ENCODE results near the gene LBX2. TPM values are rescaled to one million over a fixed set of nuclear protein-coding genes. Genes with fewer than 3 reads are reported as not detected.
A peak's percentile ranks its signal among the peaks of the same experiment; 100 is the strongest.

LBX2 gene
- total and polyA plus RNA-seq, 9 of the 15 experiments (the other 6 are each of a cell fraction or from before 2014, with no cell fraction given): 0.39 to 6.2 (median 1.8) TPM; not detected in 1

DNA sequence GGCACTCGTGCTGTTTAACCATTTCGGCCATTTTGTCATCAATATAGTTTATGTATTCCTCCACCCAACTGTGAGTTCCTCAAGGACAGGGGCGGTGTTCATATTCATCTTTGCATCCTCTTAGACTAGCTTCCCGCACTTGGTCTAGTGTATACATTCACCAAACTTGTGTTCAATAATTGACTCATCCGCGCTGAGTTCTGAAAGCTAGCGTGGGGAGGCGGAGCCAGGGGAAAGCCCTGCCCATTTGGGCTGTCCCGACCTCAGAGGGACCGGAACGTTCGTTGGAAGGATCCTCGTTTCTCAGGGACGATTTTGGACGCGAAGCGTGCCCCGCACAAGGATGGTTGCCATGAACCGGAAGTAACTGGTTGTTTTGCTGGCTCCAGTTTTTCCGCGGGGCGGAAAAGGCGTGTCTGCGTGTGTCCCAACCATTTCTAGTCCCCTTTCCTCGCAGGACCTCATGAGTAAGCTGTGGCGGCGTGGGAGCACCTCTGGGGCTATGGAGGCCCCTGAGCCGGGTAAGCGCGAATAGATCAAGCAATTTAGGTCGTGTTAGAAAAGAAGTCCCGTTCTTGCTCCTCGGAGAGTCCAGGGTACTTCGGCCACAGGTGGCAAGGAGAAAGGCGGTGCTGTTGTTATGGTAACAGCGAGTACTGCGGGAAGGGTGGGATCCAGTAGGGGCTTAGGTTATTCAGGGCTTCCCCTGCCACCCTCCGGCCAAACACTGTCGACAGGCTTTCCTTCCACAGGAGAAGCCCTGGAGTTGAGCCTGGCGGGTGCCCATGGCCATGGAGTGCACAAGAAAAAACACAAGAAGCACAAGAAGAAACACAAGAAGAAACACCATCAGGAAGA lies 44.5 kb downstream of the LBX2 start, which contains the start of gene INO80B (continued):
- TF ChIP-seq TAF7 (tag; IDR thresholded peaks at IDR 0.05): peak; percentile 52; the same call in 1 of the 2 replicates
- TF ChIP-seq ZNF436 (CRISPR knock-in tag; IDR thresholded peaks at IDR 0.05): no peak
- no peak for TF ChIP-seq ZBTB7A (IDR thresholded peaks at IDR 0.05; ENCODE audit: borderline replicate concordance, control insufficient read depth, low read depth, low read length)
- no peak for TF ChIP-seq PHTF2 (CRISPR knock-in tag; IDR thresholded peaks at IDR 0.05)
- no peak for TF ChIP-seq ZNF785 (CRISPR knock-in tag; IDR thresholded peaks at IDR 0.05)
- TF ChIP-seq KLF10 (CRISPR knock-in tag; IDR thresholded peaks at IDR 0.05): no peak
- TF ChIP-seq MXI1 (IDR thresholded peaks at IDR 0.05; ENCODE audit: low read depth, low read length): peak; percentile 95
- TF ChIP-seq NFE2L1 (tag; IDR thresholded peaks at IDR 0.05; ENCODE audit: borderline replicate concordance, low read depth): no peak
- TF ChIP-seq SAFB2 (IDR thresholded peaks at IDR 0.05; ENCODE audit: borderline replicate concordance, low read depth, low read length, severe bottlenecking): no peak
- TF ChIP-seq, protein P1, sequence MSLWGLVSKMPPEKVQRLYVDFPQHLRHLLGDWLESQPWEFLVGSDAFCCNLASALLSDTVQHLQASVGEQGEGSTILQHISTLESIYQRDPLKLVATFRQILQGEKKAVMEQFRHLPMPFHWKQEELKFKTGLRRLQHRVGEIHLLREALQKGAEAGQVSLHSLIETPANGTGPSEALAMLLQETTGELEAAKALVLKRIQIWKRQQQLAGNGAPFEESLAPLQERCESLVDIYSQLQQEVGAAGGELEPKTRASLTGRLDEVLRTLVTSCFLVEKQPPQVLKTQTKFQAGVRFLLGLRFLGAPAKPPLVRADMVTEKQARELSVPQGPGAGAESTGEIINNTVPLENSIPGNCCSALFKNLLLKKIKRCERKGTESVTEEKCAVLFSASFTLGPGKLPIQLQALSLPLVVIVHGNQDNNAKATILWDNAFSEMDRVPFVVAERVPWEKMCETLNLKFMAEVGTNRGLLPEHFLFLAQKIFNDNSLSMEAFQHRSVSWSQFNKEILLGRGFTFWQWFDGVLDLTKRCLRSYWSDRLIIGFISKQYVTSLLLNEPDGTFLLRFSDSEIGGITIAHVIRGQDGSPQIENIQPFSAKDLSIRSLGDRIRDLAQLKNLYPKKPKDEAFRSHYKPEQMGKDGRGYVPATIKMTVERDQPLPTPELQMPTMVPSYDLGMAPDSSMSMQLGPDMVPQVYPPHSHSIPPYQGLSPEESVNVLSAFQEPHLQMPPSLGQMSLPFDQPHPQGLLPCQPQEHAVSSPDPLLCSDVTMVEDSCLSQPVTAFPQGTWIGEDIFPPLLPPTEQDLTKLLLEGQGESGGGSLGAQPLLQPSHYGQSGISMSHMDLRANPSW (CRISPR knock-in tag; IDR thresholded peaks at IDR 0.05): no peak
- TF ChIP-seq FOXJ2 (tag; IDR thresholded peaks at IDR 0.05): peak; percentile 61; the same call in 1 of the 2 replicates
- TF ChIP-seq, protein P2, sequence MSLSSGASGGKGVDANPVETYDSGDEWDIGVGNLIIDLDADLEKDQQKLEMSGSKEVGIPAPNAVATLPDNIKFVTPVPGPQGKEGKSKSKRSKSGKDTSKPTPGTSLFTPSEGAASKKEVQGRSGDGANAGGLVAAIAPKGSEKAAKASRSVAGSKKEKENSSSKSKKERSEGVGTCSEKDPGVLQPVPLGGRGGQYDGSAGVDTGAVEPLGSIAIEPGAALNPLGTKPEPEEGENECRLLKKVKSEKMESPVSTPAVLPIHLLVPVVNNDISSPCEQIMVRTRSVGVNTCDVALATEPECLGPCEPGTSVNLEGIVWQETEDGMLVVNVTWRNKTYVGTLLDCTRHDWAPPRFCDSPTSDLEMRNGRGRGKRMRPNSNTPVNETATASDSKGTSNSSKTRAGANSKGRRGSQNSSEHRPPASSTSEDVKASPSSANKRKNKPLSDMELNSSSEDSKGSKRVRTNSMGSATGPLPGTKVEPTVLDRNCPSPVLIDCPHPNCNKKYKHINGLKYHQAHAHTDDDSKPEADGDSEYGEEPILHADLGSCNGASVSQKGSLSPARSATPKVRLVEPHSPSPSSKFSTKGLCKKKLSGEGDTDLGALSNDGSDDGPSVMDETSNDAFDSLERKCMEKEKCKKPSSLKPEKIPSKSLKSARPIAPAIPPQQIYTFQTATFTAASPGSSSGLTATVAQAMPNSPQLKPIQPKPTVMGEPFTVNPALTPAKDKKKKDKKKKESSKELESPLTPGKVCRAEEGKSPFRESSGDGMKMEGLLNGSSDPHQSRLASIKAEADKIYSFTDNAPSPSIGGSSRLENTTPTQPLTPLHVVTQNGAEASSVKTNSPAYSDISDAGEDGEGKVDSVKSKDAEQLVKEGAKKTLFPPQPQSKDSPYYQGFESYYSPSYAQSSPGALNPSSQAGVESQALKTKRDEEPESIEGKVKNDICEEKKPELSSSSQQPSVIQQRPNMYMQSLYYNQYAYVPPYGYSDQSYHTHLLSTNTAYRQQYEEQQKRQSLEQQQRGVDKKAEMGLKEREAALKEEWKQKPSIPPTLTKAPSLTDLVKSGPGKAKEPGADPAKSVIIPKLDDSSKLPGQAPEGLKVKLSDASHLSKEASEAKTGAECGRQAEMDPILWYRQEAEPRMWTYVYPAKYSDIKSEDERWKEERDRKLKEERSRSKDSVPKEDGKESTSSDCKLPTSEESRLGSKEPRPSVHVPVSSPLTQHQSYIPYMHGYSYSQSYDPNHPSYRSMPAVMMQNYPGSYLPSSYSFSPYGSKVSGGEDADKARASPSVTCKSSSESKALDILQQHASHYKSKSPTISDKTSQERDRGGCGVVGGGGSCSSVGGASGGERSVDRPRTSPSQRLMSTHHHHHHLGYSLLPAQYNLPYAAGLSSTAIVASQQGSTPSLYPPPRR (CRISPR knock-in tag; IDR thresholded peaks at IDR 0.05; ENCODE audit: borderline replicate concordance): no peak
- TF ChIP-seq, protein P3, sequence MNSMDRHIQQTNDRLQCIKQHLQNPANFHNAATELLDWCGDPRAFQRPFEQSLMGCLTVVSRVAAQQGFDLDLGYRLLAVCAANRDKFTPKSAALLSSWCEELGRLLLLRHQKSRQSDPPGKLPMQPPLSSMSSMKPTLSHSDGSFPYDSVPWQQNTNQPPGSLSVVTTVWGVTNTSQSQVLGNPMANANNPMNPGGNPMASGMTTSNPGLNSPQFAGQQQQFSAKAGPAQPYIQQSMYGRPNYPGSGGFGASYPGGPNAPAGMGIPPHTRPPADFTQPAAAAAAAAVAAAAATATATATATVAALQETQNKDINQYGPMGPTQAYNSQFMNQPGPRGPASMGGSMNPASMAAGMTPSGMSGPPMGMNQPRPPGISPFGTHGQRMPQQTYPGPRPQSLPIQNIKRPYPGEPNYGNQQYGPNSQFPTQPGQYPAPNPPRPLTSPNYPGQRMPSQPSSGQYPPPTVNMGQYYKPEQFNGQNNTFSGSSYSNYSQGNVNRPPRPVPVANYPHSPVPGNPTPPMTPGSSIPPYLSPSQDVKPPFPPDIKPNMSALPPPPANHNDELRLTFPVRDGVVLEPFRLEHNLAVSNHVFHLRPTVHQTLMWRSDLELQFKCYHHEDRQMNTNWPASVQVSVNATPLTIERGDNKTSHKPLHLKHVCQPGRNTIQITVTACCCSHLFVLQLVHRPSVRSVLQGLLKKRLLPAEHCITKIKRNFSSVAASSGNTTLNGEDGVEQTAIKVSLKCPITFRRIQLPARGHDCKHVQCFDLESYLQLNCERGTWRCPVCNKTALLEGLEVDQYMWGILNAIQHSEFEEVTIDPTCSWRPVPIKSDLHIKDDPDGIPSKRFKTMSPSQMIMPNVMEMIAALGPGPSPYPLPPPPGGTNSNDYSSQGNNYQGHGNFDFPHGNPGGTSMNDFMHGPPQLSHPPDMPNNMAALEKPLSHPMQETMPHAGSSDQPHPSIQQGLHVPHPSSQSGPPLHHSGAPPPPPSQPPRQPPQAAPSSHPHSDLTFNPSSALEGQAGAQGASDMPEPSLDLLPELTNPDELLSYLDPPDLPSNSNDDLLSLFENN (IDR thresholded peaks at IDR 0.05; ENCODE audit: low read depth in 2 of 2, low read length in 2 of 2): peak in 1 of 2 experiments; percentile 51; a peak in 1 of 4 replicates
- 0 out of 2 replicates have a peak, but pooled peaks have one; percentile 51 for TF ChIP-seq OTX1 (CRISPR knock-in tag; IDR thresholded peaks at IDR 0.05)
- TF ChIP-seq ZNF586 (CRISPR knock-in tag; conservative IDR thresholded peaks at IDR 0.05): no peak

All from K562 (cell line).